Measurements from ENCODE around the gene LYPD3.
"Not testable (repeated sequence)": the region's sequence is repeated elsewhere in the genome, so short reads cannot be mapped to it uniquely, and the experiment has no call there.

Gene LYPD3

GRCh38 chr19:43465468-43466120, at the start of gene LYPD3:
LYPD3 (minus strand) TSS chr19:43465608; CDS start chr19:43465571, 37 bp downstream.
- DNase-seq (ENCODE audit: low read depth, low spot score), result no peak

- DNase-seq (ENCODE audit: low read depth, low spot score), result not testable (repeated sequence)
Observed at GRCh38 chr19:43512399-43512798, 47.0 kb upstream of the LYPD3 start.

- no peak for DNase-seq (ENCODE audit: low read depth, low spot score)
Observed at GRCh38 chr19:43511324-43511723, 45.9 kb upstream of the LYPD3 start.

DNA sequence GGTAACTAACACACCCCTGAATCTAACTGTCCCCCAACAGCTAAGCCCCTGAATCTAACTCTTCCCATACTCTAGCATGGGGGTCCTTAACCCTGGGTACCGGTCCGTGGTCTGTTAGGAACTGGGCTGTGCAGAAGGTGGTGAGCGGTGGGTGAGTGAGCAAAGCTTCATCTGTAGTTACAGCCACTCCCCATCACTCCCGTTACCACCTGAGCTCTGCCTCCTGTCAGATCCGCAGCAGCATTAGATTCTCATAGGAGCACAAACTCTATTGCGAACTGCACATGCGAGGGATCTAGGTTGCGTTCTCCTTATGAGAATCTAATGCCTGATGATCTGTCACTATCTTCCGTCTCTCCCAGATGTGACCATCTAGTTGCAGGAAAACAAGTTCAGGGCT, 45.3 kb upstream of the LYPD3 start:
- DNase-seq (ENCODE audit: low read depth, low spot score), result no peak

DNA sequence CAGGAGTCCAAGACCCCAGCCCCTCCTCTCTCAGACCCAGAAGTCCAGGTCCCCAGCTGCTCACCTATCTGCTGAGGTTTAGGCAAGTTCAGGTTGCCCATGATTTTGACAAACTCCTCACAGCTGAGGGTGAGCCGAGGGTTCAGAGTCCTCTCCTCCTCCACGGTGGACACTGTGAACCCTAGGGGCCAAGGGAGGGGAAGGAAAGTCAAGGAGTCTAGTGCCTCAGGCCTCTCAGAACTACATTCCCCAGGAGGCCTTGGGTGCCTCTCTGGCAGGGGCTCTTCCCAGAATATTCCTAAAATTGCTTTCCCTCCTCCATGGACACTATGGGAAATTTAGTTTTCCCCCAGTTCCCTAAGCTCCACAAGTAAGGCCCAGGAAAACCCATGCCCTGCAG, 42.5 kb upstream of the LYPD3 start:
- DNase-seq (ENCODE audit: low read depth, low spot score), result no peak

DNA sequence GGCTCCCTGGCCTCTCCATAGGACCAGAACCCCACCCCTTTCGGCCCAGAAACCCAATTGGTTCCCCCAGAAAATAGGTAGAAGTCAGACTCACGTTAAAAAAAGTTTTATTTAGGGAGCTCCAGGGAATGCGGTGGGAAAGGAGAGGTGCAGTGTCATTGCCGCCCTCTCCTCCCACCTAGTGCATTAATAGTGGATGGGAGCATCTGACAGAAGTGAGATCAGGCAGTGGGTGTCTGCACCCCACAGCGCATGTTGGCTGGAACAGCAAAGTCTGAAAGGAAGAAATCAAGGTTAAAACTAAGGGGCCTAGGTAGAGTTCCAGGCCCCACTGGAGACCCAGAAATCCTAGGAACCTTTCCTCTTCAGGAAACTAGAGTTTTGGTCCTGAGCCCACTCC, 41.2 kb upstream of the LYPD3 start:
- DNase-seq (ENCODE audit: low read depth, low spot score), result no peak

- no peak for DNase-seq (ENCODE audit: low read depth, low spot score)
Observed at GRCh38 chr19:43505941-43506340, 40.5 kb upstream of the LYPD3 start.

GRCh38 chr19:43505186-43505456, 39.7 kb upstream of the LYPD3 start:
- no peak for DNase-seq (ENCODE audit: low read depth, low spot score)

- no peak for DNase-seq (ENCODE audit: low read depth, low spot score)
Observed at GRCh38 chr19:43504426-43505185, 39.2 kb upstream of the LYPD3 start, which contains the start of gene PHLDB3. PHLDB3 (minus strand) TSS chr19:43504746; CDS start chr19:43504118, 628 bp downstream.

DNA sequence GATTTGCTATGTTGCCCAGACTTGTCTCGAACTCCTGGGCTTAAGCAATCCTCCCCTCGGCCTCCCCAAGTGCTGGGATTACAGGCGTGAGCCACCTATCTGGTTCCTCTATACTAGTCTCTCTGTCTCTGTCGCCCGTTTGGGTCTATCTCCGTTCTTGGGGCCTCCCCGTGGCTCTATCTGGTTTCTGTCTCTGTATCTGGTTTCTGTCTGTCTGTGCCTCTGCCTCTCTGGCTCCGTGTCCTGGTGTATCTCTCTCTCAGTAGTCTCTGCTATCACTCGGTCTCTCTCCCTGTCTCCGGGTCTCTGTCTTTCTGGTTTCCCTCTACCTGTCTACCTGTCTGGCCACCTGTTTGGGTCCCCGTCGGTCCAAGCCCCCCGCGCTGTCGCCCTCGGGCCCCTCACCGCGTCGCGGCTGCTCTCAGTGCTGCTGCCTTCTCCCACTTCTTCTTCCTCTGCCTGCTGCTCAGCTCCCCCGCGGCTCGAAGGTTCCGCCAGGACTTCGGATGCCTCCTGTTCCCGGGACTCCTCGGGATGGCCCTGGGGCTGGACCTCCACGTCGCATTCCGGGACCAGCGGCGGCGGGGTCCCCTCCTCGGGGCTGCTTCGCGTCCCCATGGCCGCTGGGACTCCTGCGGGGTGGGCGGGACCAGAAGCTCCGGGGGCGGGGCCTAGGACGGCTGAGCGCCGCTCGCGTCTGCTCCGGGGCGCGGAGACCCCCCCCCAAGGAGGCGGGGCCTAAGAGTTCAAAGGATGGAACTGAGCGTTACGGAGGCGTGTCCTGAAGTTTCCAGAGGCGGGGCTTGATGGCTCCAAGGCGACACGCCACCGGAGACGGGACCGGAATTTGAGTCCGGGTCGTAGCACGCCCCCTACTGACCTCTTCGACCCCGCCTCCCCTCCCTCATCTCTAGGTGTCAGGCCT, 38.4 kb upstream of the LYPD3 start:
- peak; percentile 69 for DNase-seq (ENCODE audit: low read depth, low spot score)

DNA sequence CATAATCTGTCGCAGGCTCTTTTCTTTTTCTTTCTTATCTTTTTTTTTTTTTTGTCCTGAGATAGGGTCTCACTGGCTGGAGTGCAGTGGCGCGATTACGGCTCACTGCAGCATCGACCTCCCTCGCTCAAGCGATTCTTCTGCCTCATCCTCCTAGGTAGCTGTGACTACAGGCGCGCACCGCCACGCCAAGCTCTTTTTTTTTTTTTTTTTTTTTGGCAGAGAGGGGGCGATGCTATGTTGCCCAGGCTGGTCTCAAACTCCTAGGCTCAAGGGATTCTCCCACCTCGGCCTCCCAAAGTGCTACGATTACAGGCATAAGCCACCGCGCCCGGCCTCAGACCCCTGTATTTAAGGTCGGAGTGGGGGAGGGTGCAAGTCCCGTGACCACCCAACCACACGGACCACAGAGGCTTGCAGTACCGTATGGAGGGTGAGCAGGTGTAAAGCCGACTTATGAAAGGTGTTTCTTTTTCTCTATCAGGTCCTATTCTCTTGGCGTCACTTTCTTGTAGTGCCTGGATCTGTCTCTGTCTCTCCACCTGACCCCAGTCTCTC, 37.1 kb upstream of the LYPD3 start:
- DNase-seq (ENCODE audit: low read depth, low spot score), result no peak

- no peak for DNase-seq (ENCODE audit: low read depth, low spot score)
Observed at GRCh38 chr19:43501661-43502418, 36.4 kb upstream of the LYPD3 start.

DNA sequence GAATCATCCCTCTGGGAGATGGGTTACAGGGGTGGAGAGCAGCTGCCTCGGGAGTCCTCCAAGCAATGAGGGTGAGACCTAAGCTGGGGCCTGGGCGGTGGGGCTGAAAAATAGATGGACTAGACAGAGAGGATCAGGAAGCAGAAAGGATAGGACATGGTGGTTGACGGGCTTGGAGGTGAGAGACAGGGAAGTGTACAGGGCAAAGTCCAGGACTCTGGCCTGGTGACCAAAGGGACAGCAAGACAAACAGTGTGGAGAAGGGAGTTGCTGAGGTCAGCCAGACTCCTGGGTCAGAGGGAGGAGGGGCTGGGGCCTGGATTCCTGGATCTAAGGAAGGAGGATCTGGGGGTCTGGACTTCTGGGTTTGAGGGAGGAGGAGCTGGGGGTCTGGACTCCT, 33.6 kb upstream of the LYPD3 start:
- DNase-seq (ENCODE audit: low read depth, low spot score), result no peak

DNA sequence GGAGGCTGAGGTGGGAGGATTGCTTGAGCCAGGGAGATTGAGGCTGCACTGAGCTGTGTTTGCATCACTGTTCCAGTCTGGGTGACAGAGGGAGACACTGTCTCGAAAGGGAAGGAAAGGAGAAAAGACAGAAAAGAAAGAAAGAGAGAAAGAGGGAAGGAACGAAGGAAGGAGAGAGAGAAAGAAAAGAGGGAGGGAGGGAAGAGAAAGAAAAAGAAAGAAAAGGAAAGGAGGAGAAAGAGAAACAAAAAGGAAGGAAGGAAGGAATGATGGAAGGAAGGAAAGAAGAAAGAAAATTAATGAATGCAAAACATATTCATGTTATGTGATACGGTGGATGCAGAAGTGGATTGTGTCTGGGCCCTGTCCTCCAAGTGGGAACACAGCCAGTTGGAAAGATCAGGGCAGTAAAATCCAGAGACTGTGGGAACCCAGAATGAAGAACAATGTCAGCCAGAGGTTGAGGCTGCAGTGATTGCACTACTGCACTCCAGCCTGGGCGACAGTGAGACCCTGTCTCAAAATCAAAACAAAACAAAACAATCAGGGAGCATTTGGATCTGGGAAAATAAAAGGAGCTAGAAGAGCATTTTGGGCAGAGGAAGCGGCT, 32.9 kb upstream of the LYPD3 start:
- DNase-seq (ENCODE audit: low read depth, low spot score), result no peak

DNA sequence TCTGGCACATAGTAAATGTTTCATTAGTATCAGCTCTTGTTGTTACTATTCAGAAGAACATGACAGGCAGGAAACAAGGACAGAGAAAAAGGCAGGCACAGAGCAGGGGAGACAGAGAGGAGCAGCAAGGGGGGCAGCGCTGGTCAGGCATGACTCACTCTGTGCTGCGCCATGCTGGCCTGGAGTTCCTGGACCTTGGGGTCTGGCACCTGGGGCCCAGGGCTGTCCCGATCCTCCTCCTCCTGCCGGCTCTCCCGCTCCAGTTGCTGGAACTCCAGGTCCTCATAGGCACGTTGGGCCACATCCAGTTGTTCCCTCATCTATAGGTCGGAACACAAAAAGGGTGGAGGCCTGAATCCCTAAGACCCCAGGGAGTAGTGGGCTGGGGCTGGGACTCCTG, 31.6 kb upstream of the LYPD3 start:
- DNase-seq (ENCODE audit: low read depth, low spot score), result no peak

- DNase-seq (ENCODE audit: low read depth, low spot score), result no peak
Observed at GRCh38 chr19:43495082-43495481, 29.7 kb upstream of the LYPD3 start.

GRCh38 chr19:43490759-43491158, 25.4 kb upstream of the LYPD3 start:
- DNase-seq (ENCODE audit: low read depth, low spot score), result no peak

DNA sequence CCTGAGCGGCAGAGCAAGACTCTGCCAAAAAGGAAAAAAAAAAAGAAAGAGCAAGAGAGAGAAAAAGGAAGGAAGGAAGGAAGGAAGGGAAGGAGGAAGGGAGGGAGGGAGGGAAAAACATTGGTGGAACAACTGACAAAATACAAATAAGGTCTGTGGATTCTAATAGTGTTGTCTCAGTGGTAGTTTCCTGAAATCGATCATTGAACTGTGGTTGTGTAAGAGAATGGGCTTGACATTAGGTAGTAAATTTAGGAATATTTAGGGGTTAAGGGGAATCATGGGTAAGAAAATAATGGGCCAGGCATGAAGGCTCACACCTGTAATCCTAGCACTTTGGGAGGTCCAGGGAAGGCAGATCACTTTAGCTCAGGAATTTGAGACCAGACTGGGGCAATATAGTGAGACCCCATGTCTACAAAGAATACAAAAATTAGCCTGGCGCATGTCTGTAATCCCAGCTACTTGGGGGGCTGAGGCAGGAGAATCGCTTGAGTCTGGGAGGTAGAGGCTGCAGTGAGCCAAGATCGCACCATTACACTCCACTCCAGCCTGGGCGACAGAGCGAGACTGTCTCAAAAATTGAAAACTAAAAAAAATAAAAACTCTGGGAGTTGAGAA, 24.7 kb upstream of the LYPD3 start:
- no peak for DNase-seq (ENCODE audit: low read depth, low spot score)

DNA sequence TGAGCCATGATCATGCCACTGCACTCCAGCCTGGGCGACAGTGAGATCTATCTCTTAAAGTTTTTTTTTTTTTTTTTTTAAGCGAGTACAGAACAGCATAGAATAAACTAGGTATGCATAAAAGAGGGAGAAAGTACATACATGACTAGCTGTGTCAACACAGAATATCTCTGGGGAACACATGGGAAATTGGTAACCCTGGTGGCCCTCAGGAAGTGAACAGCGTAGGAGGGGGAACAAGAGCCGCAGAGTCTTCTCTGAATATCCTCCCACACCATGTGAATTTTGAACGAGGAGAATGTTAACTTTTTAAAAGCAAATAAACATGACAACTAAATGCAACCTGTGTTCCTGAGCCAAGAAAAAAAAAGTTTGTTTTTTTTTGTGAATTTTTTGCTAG, 23.9 kb upstream of the LYPD3 start:
- no peak for DNase-seq (ENCODE audit: low read depth, low spot score)

- no peak for DNase-seq (ENCODE audit: low read depth, low spot score)
Observed at GRCh38 chr19:43488179-43488578, 22.8 kb upstream of the LYPD3 start.

Data from iPS DF 19.7 (cell line).